Activated CD8-positive, alpha-beta memory T cell treated with anti-CD3 and anti-CD28 coated beads, Interleukin-2, amount 50 U/mL, for 1 hour (primary cell): Measurements from ENCODE around the gene TEX14.

Experiments used
- DNase-seq: peaks from one replicate; pipeline ENCODE4 v3.0.0-alpha.2; 2020; ENCODE audit errors: extremely low read depth

The TEX14 gene

DNA sequence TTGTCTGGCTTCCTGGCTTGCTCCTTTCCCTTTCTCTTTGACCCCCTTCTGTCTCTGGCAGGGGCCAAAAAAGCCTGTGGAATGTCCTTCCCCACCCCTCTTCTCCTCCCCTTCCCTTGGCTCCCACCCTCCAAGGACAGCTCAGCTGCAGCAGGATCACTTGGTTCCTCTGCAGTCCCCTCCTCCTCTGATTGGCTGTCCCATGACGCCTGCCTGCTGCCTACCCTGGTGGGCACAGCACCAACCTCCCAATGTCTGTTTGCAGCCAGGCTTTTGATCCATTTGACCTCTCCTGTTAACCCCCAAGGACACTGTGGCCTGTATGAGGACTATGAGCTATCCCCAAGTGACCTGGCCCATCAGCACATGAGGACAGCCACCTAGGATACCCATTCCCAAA lies 162.6 kb downstream of the TEX14 start:
- no peak for DNase-seq

GRCh38 chr17:58528443-58528842 lies 163.4 kb downstream of the TEX14 start:
- DNase-seq = no peak

DNA sequence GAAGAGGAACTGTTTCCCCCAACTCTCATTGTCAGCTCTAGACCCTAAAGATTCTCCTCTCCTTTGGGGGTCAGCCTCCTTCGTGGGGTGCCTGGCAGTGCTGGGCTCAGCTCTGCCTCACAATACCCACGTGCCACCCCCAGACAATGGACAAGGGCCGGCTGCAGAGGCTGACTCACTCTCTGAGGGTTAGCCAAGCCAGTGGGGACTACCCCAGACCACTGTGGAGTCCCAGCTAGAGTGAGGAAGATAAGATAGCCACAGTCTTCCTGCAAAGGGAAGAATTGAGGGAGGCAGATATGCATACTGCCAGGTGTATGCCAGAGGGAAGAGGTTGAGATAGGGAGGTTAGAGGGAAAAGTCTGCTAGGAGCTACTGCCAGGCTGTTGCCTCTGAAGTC lies 163.9 kb downstream of the TEX14 start:
- DNase-seq = no peak

DNA sequence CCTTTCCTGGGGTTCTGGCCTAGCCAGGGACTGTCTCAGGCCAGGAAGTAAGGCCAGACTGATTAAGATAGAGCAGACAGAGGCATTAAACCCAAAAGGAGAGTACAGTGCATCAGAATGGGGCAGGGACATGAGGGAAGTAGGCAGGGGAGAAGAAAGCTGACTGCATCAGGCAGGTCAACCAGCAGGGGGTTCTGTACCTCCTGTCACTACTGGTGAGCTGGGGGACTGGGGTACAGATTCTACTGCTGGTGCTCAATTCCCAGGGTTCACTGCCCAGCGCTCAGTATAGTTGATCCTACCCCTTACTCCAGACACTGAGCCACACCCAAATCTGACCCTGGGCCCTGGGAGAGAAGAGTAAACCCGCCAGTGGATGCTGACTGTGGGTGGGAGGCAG lies 164.5 kb downstream of the TEX14 start:
- no peak for DNase-seq

DNA sequence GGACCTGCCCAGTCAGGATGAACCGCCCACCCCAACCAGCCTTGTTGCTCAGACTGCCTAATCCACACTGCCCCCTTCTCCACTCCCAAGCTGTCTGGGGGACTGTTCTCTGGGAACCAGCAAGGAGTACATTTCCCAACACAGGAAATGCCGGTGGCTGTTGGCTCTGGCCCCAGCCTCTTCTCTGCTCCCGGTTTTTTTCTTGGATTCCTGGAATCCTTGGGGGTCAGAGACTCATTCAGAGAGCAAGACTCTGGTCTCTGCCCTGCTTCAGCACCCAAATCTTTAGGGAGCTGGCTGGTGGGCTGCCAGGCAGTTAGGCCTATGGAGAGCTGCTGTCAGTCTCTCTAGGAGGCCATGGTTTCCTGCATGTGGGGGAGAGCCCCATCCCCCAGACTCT lies 166.6 kb downstream of the TEX14 start:
- no peak for DNase-seq

DNA sequence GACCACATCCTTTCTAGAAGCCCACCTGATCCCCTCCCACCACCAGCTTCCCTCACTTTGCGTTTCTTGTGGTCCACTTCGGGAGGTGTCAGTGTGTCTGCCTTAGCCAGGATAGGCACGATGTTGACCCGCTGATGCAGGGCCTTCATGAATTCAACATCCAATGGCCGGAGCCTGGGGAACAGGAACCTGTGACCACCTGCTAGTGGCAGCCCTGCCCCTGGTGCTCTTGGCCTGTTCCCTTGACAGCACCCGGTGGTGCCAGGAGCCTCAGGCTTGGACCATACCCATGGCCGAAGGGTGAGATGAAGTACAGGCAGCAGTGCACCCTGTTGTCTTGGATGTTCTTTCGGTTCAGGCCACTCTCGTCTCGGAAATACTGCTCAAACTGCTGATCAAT lies 170.2 kb downstream of the TEX14 start:
- DNase-seq = no peak

DNA sequence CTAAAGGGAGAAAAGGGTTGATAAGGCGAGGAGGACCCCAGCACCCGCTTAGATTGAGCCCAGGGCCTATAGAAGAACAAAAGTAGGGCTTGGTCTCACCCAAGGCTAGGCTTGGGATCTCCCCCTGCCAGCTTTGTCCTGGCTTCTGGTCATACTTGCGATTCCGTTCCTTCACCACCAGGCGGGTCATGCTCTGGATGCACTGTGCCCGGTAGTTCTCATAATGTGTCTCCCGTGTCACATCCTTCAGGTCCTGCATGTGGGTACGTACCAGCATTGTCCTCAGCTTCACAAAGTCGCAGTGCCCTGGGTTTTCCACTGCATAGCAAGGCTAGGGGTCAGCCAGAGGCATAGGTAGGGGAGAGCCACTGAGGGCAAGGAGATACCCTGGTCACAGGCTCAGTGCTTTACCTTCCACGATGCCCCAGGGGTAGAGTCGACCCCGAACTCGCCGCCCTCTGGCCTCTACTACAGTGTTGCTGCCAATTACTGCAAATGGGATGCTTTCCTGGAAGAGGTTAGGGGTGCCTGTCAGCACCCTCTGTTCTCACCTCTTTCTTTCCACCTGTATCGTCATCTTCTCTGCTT lies 170.9 kb downstream of the TEX14 start:
- no peak for DNase-seq

GRCh38 chr17:58517928-58518609 lies 173.8 kb downstream of the TEX14 start:
- peak; percentile 99 for DNase-seq

DNA sequence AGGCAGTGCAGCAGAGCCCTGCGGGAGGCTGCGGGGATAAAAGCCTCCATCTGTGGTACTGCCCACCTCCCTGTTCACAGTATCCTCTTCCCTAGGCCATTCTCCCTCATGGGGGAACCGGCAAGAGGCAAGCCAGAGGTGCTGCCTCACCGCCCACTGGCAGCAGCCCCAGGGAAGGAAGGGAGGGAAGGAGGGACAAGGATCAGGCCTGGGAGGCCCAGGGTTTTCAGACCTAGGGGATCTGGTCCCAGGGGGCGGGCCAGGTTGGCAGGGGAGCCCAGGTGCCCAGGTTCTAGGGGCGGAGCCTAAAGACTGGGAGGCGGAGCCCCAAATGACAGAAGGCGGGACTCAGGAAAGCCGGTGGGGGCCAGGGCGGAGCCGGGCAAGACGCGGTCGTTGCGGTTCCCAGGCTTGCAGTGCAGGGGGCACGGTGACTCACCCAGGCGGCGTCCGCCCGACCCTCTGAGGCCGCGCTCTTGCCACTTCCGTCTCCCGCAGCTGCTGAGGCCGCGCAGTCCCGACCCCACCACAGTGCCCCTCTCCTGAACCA lies 174.4 kb downstream of the TEX14 start:
- no peak for DNase-seq

- no peak for DNase-seq
These were observed 175.0 kb downstream of the TEX14 start for GRCh38 chr17:58516644-58517377.

DNA sequence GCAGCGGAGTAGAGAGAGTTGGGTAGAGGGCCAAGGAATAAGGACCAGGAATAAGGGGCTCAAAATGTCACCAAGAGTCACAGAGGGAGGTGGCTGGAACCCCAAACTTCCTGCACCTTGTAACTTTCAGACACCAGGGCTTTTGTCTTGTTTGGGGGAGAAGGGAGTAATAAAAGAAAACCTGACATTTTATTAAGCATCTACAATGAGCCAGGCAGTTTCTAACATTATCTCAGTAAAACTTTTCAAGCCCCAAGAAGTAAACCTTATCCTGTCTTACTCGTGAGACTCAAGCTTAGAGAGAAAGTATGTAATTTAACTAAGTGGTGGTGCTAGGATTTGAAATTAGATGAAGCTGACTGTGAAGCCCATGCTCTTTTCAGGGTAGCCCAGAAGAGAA lies 176.6 kb downstream of the TEX14 start:
- DNase-seq = no peak

DNA sequence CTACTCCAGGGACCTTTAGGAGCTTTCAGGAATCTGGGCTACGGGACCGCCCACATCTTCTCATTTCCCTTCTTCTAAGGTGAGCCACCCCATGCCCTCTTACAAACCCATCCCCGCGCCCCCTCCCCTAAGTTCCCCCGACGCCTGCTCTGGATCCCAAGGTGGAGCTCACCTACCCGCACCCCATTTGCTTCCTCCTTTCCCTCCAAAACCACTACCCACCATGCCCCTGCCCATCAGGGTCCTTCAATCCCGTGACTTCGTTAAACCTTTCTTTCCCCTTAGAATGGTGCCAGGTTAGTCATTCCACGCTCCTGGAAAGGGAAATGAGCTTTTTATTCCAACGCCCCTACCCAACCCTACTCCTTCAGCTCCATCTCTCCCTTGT lies 177.1 kb downstream of the TEX14 start:
- no peak for DNase-seq

DNA sequence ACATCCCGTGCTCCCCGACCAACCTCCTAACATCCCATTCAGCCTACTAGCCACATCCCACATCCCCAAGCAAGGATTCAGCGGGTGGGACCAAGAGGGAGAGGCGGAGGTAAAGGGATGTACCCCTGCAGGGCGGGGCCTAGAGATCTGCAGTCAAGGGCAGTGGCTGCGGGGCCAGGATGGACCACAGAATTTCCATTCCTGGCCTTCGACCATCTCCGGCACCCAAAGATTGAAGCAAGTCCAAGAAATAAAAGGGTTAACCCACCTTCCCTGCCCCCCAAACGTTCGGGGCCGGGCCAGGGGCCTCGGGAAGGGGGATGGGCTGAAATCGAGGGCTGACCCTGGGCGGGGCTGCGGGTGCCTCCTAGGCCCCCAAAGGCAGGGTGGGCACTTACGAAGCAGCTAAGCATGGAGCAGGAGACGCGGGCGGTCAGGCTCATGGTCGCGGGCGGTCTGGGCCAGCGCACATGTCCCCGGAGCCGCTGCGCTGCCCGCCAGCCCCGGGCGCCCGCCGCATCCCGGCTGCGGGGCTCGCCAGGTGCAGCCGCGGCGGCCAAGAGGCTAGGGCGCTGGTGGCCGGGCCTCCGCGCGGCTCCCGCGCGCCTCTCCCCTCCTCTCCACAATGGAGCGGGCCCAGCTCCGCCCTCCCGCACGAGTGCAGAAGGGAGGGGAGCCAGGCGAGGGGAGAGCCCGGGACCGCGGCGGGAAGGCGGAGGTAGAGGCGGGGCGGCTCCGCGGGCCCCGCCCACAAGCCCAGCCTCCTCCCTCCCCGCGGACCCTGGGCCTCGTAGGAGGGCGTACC lies 177.7 kb downstream of the TEX14 start, which contains the start of gene MTMR4:
TSS of gene MTMR4 (minus strand) at position 674 of the 805 bp plus-strand sequence. CDS start at position 443, 231 bp downstream.
- peak; percentile 34 for DNase-seq

GRCh38 chr17:58513267-58513964 lies 178.4 kb downstream of the TEX14 start:
- no peak for DNase-seq

GRCh38 chr17:58510075-58510474 lies 181.8 kb downstream of the TEX14 start:
- DNase-seq = no peak

DNA sequence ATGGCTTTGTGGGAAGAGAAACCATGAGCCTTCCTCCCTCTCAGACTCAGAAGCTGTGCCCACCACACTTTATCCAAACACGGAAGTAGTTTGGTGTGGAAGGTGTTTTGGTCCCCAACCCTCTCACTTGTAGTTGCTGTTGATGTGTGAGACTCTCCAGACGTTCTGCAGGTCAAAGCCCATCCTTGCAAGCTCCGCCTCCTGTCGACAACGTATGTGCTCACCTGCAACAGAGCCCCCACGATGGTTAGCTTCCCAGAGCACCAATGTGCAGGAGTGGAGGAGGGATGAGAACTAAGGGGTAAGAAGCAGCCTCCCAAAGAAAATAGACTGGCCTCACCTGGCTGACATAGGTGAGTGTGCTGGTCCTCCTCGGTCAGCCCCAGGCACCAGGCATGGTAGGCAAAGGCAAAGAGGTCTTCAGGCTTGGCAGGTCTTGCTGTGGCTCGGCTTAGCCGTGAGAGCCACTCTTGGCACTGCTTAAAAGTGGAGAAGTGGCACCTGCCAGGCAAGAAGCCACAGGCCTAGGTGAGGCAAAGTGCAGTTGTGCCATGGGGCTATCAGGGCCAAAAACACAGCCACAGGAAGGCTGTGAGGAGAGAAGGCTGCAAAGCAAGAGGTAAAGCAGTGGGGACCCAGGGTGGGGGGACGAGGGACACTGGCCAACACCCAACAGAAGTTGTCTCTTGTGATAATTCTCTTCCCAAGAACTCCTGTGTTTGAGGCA lies 183.3 kb downstream of the TEX14 start:
- DNase-seq = no peak

DNA sequence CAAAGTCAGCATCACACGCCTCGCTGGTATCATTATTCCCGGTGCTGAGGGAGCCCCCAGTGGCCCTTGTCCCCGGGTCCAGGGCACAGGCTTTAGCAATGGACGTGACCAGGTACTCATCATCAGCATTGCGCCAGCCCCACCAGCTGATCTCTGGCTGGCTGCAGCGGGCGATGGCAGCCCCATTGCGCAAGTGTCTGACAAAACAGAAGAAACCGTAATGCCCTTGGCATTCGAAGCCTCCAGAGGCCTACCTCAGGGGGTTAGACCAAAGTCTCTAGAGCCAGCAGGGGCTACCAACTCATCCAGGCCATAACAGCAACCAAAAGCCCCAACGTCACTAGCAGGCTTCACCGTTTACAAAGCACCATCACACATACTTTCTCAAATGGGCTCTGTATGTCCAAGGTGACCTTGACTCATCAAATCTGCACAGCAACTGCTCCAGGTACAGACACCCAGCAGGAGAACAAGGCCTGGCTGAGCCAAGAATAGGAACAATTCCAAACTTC lies 184.7 kb downstream of the TEX14 start:
- no peak for DNase-seq
